ENCODE measurements around the gene ITPR2.

The ITPR2 gene

GRCh38 chr12:26632756-26633155 lies 200.2 kb downstream of the ITPR2 start:
- no peak overlapping the region for H3K4me3 ChIP-seq (ENCODE audit: low read depth, low read length)
- no peak for TF ChIP-seq CTCF (IDR thresholded peaks at IDR 0.05; ENCODE audit: borderline replicate concordance, insufficient read depth, low read depth, low read length)

- TF ChIP-seq CTCF (IDR thresholded peaks at IDR 0.05; ENCODE audit: borderline replicate concordance, insufficient read depth, low read depth, low read length): no peak
- H3K4me3 ChIP-seq (ENCODE audit: low read depth, low read length): no peak overlapping the region
Observed at GRCh38 chr12:26631846-26632245, 201.1 kb downstream of the ITPR2 start.

- no peak for TF ChIP-seq CTCF (IDR thresholded peaks at IDR 0.05; ENCODE audit: borderline replicate concordance, insufficient read depth, low read depth, low read length)
- no peak overlapping the region for H3K4me3 ChIP-seq (ENCODE audit: low read depth, low read length)
Observed at GRCh38 chr12:26630546-26631027, 202.4 kb downstream of the ITPR2 start.

GRCh38 chr12:26629864-26630263 lies 203.1 kb downstream of the ITPR2 start:
- H3K4me3 ChIP-seq (ENCODE audit: low read depth, low read length): no peak overlapping the region
- no peak for TF ChIP-seq CTCF (IDR thresholded peaks at IDR 0.05; ENCODE audit: borderline replicate concordance, insufficient read depth, low read depth, low read length)

GRCh38 chr12:26628234-26628633 lies 204.8 kb downstream of the ITPR2 start:
- TF ChIP-seq CTCF (IDR thresholded peaks at IDR 0.05; ENCODE audit: borderline replicate concordance, insufficient read depth, low read depth, low read length): no peak
- H3K4me3 ChIP-seq (ENCODE audit: low read depth, low read length): no peak overlapping the region

GRCh38 chr12:26627335-26627734 lies 205.7 kb downstream of the ITPR2 start:
- TF ChIP-seq CTCF (IDR thresholded peaks at IDR 0.05; ENCODE audit: borderline replicate concordance, insufficient read depth, low read depth, low read length): no peak
- H3K4me3 ChIP-seq (ENCODE audit: low read depth, low read length): no peak overlapping the region

GRCh38 chr12:26623136-26623535 lies 209.9 kb downstream of the ITPR2 start:
- no peak for TF ChIP-seq CTCF (IDR thresholded peaks at IDR 0.05; ENCODE audit: borderline replicate concordance, insufficient read depth, low read depth, low read length)

More at GRCh38 chr12:26623136-26623535, 209.9 kb downstream of the ITPR2 start:
- no peak overlapping the region for H3K4me3 ChIP-seq (ENCODE audit: low read depth, low read length)

Measured in GM12875 (cell line).